Suprapubic skin (tissue), 4 donors: Measurements from ENCODE around the gene FOXJ3.

Experiments used
- EP300 ChIP-seq: sonication (generic); formaldehyde crosslinking; IDR thresholded peaks from one replicate; pipeline ENCODE4 v1.6.1; 2017; ENCODE audit warnings: antibody characterized with exemption
- POLR2AphosphoS5 ChIP-seq, 3 donors: sonication (generic); formaldehyde crosslinking; IDR thresholded peaks; one replicate each; pipeline ENCODE4 v1.6.1; 2017; ENCODE audit warnings: antibody characterized with exemption in 3 of 3
- TF ChIP-seq, protein P1 (sequence below), 2 donors: fragments of 200-600 bp in 1 of 2; fragments of 450-650 bp in 1 of 2; sonication (generic) in 1 of 2; IDR thresholded peaks; one replicate each; pipeline ENCODE4 v1.5.1; 2016 to 2019; ENCODE audit warnings: antibody characterized with exemption in 2 of 2, mild to moderate bottlenecking in 1 of 2, moderate library complexity in 1 of 2

GRCh38 chr1:42142894-42143675, 191.9 kb downstream of the FOXJ3 start:
- TF ChIP-seq POLR2AphosphoS5 (IDR thresholded peaks at IDR 0.05) (no peak), EP300 (no peak)
- TF ChIP-seq, protein P1, sequence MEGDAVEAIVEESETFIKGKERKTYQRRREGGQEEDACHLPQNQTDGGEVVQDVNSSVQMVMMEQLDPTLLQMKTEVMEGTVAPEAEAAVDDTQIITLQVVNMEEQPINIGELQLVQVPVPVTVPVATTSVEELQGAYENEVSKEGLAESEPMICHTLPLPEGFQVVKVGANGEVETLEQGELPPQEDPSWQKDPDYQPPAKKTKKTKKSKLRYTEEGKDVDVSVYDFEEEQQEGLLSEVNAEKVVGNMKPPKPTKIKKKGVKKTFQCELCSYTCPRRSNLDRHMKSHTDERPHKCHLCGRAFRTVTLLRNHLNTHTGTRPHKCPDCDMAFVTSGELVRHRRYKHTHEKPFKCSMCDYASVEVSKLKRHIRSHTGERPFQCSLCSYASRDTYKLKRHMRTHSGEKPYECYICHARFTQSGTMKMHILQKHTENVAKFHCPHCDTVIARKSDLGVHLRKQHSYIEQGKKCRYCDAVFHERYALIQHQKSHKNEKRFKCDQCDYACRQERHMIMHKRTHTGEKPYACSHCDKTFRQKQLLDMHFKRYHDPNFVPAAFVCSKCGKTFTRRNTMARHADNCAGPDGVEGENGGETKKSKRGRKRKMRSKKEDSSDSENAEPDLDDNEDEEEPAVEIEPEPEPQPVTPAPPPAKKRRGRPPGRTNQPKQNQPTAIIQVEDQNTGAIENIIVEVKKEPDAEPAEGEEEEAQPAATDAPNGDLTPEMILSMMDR (IDR thresholded peaks at IDR 0.05): no peak
